Measurements from ENCODE around the gene MIA3.
"Not testable (repeated sequence)": the region's sequence is repeated elsewhere in the genome, so short reads cannot be mapped to it uniquely, and the experiment has no call there.

Gene MIA3

DNA sequence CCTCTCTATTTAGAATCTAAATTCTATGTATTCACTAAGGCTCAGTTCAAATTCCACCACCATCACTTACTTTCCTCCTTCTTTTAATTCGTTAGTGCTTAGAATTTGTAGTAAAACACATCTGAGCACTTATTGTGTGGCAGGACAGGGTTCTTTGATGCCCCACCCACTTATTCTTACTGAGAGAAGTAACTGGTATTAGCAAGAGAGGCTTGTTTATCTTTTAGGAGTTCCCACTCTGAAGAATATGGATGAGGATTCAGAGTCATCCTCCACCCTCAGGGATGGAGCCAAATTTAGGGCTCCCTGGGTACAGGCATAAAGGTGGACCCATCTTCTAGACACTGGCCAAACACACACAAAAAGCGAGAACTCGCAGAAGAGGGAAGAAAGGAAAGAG, 16.6 kb upstream of the MIA3 start:
- TF ChIP-seq, protein P1, sequence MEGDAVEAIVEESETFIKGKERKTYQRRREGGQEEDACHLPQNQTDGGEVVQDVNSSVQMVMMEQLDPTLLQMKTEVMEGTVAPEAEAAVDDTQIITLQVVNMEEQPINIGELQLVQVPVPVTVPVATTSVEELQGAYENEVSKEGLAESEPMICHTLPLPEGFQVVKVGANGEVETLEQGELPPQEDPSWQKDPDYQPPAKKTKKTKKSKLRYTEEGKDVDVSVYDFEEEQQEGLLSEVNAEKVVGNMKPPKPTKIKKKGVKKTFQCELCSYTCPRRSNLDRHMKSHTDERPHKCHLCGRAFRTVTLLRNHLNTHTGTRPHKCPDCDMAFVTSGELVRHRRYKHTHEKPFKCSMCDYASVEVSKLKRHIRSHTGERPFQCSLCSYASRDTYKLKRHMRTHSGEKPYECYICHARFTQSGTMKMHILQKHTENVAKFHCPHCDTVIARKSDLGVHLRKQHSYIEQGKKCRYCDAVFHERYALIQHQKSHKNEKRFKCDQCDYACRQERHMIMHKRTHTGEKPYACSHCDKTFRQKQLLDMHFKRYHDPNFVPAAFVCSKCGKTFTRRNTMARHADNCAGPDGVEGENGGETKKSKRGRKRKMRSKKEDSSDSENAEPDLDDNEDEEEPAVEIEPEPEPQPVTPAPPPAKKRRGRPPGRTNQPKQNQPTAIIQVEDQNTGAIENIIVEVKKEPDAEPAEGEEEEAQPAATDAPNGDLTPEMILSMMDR (IDR thresholded peaks at IDR 0.05; ENCODE audit: extremely low read depth, insufficient read depth, missing control alignments), result no peak
- no peak for DNase-seq (ENCODE audit: low spot score)
- in situ Hi-C loops (cut with MboI; ENCODE audit: low pct_unique_long_range_greater_than_20kb, low sequenced_read_pairs, unreplicated experiment), result no loop called here

DNA sequence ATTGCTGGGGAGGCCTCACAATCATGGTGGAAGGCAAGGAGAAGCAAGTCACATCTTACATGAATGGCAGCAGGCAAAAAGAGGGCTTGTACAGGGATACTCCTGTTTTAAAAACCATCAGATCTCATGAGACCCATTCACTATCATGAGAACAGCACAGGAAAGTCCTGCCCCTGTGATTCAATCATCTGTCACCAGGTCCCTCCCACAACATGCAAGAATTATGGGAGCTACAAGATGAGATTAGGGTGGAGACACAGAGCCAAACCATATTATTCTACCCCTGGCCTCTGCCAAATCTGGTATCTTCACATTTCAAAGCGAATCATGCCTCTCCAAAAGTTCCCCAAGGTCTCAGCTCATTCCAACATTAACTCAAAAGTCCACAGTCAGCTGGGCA, 11.1 kb upstream of the MIA3 start:
- TF ChIP-seq, protein P1 (IDR thresholded peaks at IDR 0.05; ENCODE audit: extremely low read depth, insufficient read depth, missing control alignments), result no peak

DNA sequence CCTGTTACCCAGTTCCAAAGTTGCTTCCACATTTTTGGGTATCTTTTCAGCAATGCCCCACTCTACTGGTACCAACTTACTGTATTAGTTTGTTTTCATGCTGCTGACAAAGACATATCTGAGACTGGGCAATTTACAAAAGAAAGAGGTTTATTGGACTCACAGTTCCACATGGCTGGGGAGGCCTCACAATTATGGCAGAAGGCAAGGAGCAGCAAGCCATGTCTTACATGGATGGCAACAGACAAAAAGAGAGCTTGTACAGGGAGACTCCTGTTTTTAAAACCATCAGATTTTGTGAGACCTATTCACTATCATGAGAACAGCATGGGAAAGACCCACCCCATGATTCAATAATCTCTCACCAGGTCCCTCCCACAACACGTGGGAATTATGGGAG, 8.8 kb upstream of the MIA3 start:
- in situ Hi-C loops (cut with MboI; ENCODE audit: low pct_unique_long_range_greater_than_20kb, low sequenced_read_pairs, unreplicated experiment); DNase-seq (ENCODE audit: low spot score): not testable (repeated sequence)

More for the DNA sequence above, 11.1 kb upstream of the MIA3 start:
- DNase-seq (ENCODE audit: low spot score), result no peak
- in situ Hi-C loops (cut with MboI; ENCODE audit: low pct_unique_long_range_greater_than_20kb, low sequenced_read_pairs, unreplicated experiment), result no loop called here

DNA sequence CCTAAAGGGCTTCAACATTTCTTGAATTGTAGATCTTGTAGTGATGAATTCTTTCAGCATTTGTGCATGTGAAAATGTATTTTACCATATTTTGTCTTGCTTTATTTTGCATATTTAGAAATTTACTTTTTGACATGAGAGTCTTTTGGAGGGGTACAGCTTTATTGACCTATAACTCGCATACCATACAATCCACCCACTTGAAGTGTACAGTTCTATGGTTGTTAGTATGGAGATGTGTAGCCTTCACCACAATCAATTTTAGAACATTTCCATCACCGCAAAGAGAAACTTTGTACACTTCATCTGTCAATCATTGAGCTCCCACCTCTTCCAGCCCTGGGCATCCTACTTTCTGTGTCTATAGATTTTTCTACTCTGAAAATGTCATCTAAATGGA, 7.2 kb upstream of the MIA3 start:
- no peak for DNase-seq (ENCODE audit: low spot score)
- in situ Hi-C loops (cut with MboI; ENCODE audit: low pct_unique_long_range_greater_than_20kb, low sequenced_read_pairs, unreplicated experiment), result no loop called here
- TF ChIP-seq, protein P1 (IDR thresholded peaks at IDR 0.05; ENCODE audit: extremely low read depth, insufficient read depth, missing control alignments), result no peak

DNA sequence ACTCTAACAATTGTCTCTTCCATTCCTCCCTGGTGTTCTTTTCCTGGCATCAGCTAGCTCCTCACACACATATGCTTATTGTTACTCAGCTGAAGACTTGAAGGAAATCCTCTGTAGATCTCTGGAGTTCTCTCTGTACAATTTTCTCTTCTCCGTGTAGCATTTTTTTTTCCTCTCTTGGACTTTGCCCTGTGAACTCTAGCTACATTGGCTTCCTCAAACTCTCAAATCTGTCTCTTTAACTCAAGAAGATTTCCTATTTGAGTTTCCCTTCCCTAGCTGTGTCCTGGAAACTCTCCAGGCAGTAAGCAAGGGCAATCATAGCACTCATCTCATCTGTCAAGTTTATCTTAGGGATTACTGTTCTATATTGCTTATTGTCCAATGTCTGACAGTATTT, 4.3 kb upstream of the MIA3 start:
- in situ Hi-C loops (cut with MboI; ENCODE audit: low pct_unique_long_range_greater_than_20kb, low sequenced_read_pairs, unreplicated experiment), result no loop called here
- DNase-seq (ENCODE audit: low spot score), result no peak
- TF ChIP-seq, protein P1 (IDR thresholded peaks at IDR 0.05; ENCODE audit: extremely low read depth, insufficient read depth, missing control alignments), result no peak

DNA sequence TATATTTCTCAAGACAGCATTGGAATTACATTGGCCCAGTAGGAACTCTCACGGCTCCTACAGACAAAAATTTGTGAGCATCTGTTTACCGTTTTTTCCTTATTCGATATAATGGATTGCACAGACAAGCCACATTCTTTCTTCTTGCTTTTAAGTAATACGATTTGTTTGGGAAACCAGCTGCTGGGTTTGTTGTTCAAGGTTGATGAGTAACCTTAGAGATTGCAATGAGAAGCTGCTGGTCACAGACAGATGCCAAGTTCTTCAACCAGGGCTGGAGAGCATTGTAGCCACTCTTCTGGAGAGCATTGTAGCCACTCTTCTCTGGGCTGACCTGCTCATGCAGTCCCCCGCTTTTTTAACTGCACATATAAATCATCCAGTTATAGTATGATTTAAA, 1.4 kb upstream of the MIA3 start:
- in situ Hi-C loops (cut with MboI; ENCODE audit: low pct_unique_long_range_greater_than_20kb, low sequenced_read_pairs, unreplicated experiment), result no loop called here
- DNase-seq (ENCODE audit: low spot score), result no peak
- TF ChIP-seq, protein P1 (IDR thresholded peaks at IDR 0.05; ENCODE audit: extremely low read depth, insufficient read depth, missing control alignments), result no peak

DNA sequence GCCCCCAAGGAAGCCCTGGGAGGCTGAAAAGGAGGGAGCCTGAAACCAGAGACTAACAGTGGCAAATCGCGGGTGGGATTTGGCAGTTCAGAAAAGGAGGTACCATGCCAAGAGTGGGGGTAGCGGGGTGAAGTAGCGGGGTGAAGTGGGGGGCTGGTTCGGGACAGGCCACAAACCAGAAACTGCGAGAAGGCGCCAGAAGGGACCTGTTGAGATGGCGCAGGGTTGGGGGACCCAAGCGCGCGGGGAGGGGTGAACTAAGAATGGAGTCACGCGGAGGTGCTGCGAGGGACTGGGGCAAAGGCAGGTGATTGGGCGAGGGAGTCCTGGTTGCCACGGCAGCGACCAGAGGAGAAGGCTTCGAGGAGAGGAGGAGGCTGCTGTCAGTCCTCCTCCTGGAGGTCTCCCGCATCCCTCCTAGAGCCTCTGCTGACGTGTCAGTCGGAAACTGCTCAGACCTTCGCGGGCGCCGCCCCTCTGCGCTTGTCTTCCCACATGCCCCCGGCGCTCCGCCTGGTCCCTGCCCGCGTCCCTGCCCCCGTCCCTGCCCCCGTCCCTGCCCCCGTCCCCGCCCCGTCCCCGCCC, 438 bp upstream of the MIA3 start:
- peak; percentile 89 for DNase-seq (ENCODE audit: low spot score)
- TF ChIP-seq, protein P1 (IDR thresholded peaks at IDR 0.05; ENCODE audit: extremely low read depth, insufficient read depth, missing control alignments), result no peak
- in situ Hi-C loops (cut with MboI; ENCODE audit: low pct_unique_long_range_greater_than_20kb, low sequenced_read_pairs, unreplicated experiment), result no loop called here
